Measurements from ENCODE around the gene DYRK4. TPM values are rescaled to one million over a fixed set of nuclear protein-coding genes. Genes with fewer than 3 reads are reported as not detected.

Gene DYRK4
- total RNA-seq, 3 donors from 2014 or later (not counting 1 experiment from before 2014, with no cell fraction given), result 11.3 to 15.3 (median 14.2) TPM

DNA sequence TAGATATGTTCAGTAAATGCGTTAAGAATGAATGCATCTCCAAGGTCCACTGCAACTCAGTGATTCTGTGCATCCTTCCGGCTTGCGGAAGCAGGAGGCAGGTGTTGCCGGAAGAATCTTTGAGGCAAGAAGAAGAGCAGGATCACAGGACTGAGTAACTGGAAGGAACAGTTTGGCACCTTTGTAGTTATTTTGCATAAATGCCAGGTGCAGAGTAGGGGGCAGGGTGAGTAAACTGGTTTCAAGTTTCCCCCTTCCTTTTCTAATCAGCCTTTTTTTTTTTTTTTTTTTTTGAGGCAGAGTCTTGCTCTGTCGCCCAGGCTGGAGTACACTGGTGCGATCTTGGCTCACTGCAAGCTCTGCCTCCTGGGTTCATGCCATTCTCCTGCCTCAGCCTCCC is 22.3 kb downstream of the DYRK4 start:
- Histone ChIP-seq H3K9me3 (ENCODE audit: control insufficient read depth, insufficient read depth, low read length) (no peaks in the 10 kb centered on the region), H3K4me3 (ENCODE audit: low read length) (no peak overlapping the region), H3K27ac (ENCODE audit: low read length) (no peak overlapping the region), H3K36me3 (ENCODE audit: control insufficient read depth, insufficient read depth, low read length) (no peaks in the 10 kb centered on the region), H3K27me3 (ENCODE audit: control insufficient read depth, insufficient read depth, low read length) (no peaks in the 10 kb centered on the region), H3K4me1 (ENCODE audit: control insufficient read depth, insufficient read depth, low read length) (no peaks in the 10 kb centered on the region)
- no peaks in the 10 kb centered on the region for H3K4me1 Mint-ChIP-seq
- ATAC-seq (no peak), DNase-seq (no peak)
- H3K9me3 Mint-ChIP-seq, result no peaks in the 10 kb centered on the region
- WGBS (ENCODE audit: insufficient coverage), result 96% methylated on average over 4 of the region's 6 CpGs
- intact Hi-C loops (cut with micrococcal nuclease), result no loop called here
- TF ChIP-seq, protein P1, sequence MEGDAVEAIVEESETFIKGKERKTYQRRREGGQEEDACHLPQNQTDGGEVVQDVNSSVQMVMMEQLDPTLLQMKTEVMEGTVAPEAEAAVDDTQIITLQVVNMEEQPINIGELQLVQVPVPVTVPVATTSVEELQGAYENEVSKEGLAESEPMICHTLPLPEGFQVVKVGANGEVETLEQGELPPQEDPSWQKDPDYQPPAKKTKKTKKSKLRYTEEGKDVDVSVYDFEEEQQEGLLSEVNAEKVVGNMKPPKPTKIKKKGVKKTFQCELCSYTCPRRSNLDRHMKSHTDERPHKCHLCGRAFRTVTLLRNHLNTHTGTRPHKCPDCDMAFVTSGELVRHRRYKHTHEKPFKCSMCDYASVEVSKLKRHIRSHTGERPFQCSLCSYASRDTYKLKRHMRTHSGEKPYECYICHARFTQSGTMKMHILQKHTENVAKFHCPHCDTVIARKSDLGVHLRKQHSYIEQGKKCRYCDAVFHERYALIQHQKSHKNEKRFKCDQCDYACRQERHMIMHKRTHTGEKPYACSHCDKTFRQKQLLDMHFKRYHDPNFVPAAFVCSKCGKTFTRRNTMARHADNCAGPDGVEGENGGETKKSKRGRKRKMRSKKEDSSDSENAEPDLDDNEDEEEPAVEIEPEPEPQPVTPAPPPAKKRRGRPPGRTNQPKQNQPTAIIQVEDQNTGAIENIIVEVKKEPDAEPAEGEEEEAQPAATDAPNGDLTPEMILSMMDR (IDR thresholded peaks at IDR 0.05), result no peak
- H3K27ac Mint-ChIP-seq, result no peak overlapping the region
- peaks cover 13 to 20% of the 10 kb centered on the region in 2 donors for H3K27me3 Mint-ChIP-seq (ENCODE audit: low read depth in 2 of 2)
- H3K36me3 Mint-ChIP-seq, result no peaks in the 10 kb centered on the region
- H3K4me3 Mint-ChIP-seq, result no peak overlapping the region

DNA sequence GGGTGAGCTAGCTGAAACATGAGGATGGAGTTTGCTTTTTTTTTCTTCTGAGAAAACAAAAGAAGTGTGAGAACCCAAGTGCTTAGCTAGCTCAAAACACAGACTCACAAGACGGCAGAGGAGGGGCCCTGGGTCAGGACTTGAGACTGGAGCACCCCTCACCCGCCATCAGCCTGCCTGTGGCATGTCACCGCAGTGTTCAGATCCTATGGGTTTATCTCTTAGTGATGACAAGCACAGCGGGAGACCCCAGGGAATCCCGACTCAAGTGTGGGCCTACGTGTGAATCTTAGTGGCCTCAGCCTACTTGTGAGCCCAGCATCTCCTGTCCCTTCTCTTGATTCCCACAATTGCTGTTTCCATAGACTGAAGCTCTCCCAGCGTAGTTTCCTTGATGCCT is 22.9 kb downstream of the DYRK4 start:
- Histone ChIP-seq H3K4me3 (ENCODE audit: low read length) (no peak overlapping the region), H3K36me3 (ENCODE audit: control insufficient read depth, insufficient read depth, low read length) (no peaks in the 10 kb centered on the region), H3K27ac (ENCODE audit: low read length) (no peak overlapping the region), H3K27me3 (ENCODE audit: control insufficient read depth, insufficient read depth, low read length) (no peaks in the 10 kb centered on the region), H3K4me1 (ENCODE audit: control insufficient read depth, insufficient read depth, low read length) (no peaks in the 10 kb centered on the region), H3K9me3 (ENCODE audit: control insufficient read depth, insufficient read depth, low read length) (no peaks in the 10 kb centered on the region)
- intact Hi-C loops (cut with micrococcal nuclease), result no loop called here
- TF ChIP-seq, protein P1 (IDR thresholded peaks at IDR 0.05), result no peak
- H3K4me3 Mint-ChIP-seq, result no peak overlapping the region
- H3K4me1 Mint-ChIP-seq, result no peaks in the 10 kb centered on the region
- H3K27me3 Mint-ChIP-seq (ENCODE audit: low read depth in 2 of 2), result peaks cover 13 to 20% of the 10 kb centered on the region in 2 donors
- 91% methylated on average over 7 of the region's 7 CpGs for WGBS (ENCODE audit: insufficient coverage)
- H3K36me3 Mint-ChIP-seq, result no peaks in the 10 kb centered on the region
- DNase-seq (no peak), ATAC-seq (no peak)
- no peak overlapping the region for H3K27ac Mint-ChIP-seq
- no peaks in the 10 kb centered on the region for H3K9me3 Mint-ChIP-seq

DNA sequence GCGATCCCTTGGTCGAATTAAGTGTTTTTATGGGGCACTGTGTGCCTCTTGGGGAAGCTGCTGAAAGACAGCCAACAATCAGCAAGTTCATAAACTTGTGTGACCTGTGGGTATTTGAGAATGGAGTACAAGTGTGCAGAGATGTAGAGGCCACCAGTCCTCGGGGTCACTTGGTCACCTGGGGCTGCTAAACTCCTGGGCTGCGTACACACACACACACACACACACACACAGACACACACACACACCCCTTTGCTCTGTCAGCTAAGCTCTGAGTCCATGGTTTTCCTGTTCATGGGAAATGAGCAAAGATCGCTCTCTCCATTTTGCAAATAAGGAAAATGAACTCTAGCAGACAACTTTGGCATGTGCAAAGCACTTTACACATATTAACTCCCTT is 24.5 kb downstream of the DYRK4 start:
- Histone ChIP-seq H3K36me3 (ENCODE audit: control insufficient read depth, insufficient read depth, low read length) (no peaks in the 10 kb centered on the region), H3K4me3 (ENCODE audit: low read length) (no peak overlapping the region), H3K27ac (ENCODE audit: low read length) (no peak overlapping the region), H3K27me3 (ENCODE audit: control insufficient read depth, insufficient read depth, low read length) (no peaks in the 10 kb centered on the region), H3K4me1 (ENCODE audit: control insufficient read depth, insufficient read depth, low read length) (no peaks in the 10 kb centered on the region), H3K9me3 (ENCODE audit: control insufficient read depth, insufficient read depth, low read length) (no peaks in the 10 kb centered on the region)
- Mint-ChIP-seq H3K4me3 (no peak overlapping the region), H3K9me3 (no peaks in the 10 kb centered on the region), H3K36me3 (no peaks in the 10 kb centered on the region), H3K27me3 (ENCODE audit: low read depth in 2 of 2) (peaks cover 18 to 27% of the 10 kb centered on the region in 2 donors), H3K4me1 (no peaks in the 10 kb centered on the region), H3K27ac (no peak overlapping the region)
- TF ChIP-seq, protein P1 (IDR thresholded peaks at IDR 0.05), result no peak
- DNase-seq (no peak), ATAC-seq (no peak)
- intact Hi-C loops (cut with micrococcal nuclease), result no loop called here
- 76% methylated on average over 4 of the region's 5 CpGs for WGBS (ENCODE audit: insufficient coverage)

DNA sequence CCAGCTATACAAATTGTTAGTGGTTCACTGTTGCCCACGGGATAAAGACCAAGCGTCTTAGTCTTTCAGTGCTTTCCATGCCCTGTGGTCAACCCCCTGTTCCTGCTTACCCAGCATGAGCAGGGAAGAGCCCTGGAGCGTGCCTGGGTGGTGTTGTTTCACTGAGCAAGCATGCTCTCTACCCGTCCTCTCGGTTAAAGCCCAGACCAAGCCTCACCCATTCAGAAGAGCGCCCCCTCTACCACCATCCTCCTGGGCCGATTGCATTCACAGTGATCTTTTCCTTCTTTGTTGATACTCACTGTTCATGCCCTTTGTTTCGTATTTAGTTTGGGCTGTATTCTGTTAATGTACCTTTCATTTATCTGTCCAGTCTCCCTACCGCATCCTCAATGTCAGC is 25.1 kb downstream of the DYRK4 start:
- ATAC-seq (no peak), DNase-seq (no peak)
- H3K36me3 ChIP-seq (ENCODE audit: control insufficient read depth, insufficient read depth, low read length), result no peaks in the 10 kb centered on the region
- no peak overlapping the region for H3K27ac Mint-ChIP-seq
- TF ChIP-seq, protein P1 (IDR thresholded peaks at IDR 0.05), result no peak
- H3K27me3 Mint-ChIP-seq (ENCODE audit: low read depth in 2 of 2), result peaks cover 18 to 27% of the 10 kb centered on the region in 2 donors
- H3K27me3 ChIP-seq (ENCODE audit: control insufficient read depth, insufficient read depth, low read length), result no peaks in the 10 kb centered on the region
- H3K9me3 ChIP-seq (ENCODE audit: control insufficient read depth, insufficient read depth, low read length), result no peaks in the 10 kb centered on the region
- 89% methylated on average over 8 of the region's 9 CpGs for WGBS (ENCODE audit: insufficient coverage)
- H3K4me1 ChIP-seq (ENCODE audit: control insufficient read depth, insufficient read depth, low read length), result no peaks in the 10 kb centered on the region
- no peaks in the 10 kb centered on the region for H3K4me1 Mint-ChIP-seq
- H3K4me3 Mint-ChIP-seq, result no peak overlapping the region
- intact Hi-C loops (cut with micrococcal nuclease), result no loop called here
- no peak overlapping the region for H3K4me3 ChIP-seq (ENCODE audit: low read length)
- no peaks in the 10 kb centered on the region for H3K9me3 Mint-ChIP-seq
- H3K27ac ChIP-seq (ENCODE audit: low read length), result no peak overlapping the region
- H3K36me3 Mint-ChIP-seq, result no peaks in the 10 kb centered on the region
